Keratinocyte (primary cell): Measurements from ENCODE around the gene CCT2. TPM values are rescaled to one million over a fixed set of nuclear protein-coding genes. Genes with fewer than 3 reads are reported as not detected.

Experiments used
- DNase-seq: peaks from one replicate; pipeline ENCODE4 v3.0.0-alpha.2; 2011; ENCODE audit warnings: low read depth, missing footprints, low spot score
- FAIRE-seq: peaks from 2 replicates; lab custom pipeline; 2011; peaks lifted over from hg19 to GRCh38; lab: Jason Lieb, UNC
- H2AFZ ChIP-seq: 2 replicates; pipeline ENCODE4 v1.6.0; 2012; ENCODE audit warnings: low read length, control low read depth, inconsistent platforms; ENCODE audit not compliant: control insufficient read depth
- H3K27ac ChIP-seq: 2 replicates; pipeline ENCODE4 v1.5.1; 2011; ENCODE audit warnings: low read length; ENCODE audit not compliant: control insufficient read depth, insufficient read depth
- H3K27me3 ChIP-seq: 3 replicates; pipeline ENCODE4 v1.6.0; 2011; ENCODE audit warnings: low read length; ENCODE audit not compliant: control insufficient read depth, insufficient read depth; ENCODE audit errors: extremely low read depth
- H3K36me3 ChIP-seq, 2 experiments: 2 replicates in 1 of 2; 3 replicates in 1 of 2; pipeline ENCODE4 v1.5.1; 2011; ENCODE audit warnings: low read length in 2 of 2, mild to moderate bottlenecking in 1 of 2; ENCODE audit not compliant: control insufficient read depth in 2 of 2, insufficient read depth in 2 of 2; ENCODE audit errors: extremely low read depth in 1 of 2
- H3K4me1 ChIP-seq: 3 replicates; pipeline ENCODE4 v1.5.1; 2011; ENCODE audit warnings: low read length; ENCODE audit not compliant: control insufficient read depth, insufficient read depth; ENCODE audit errors: extremely low read depth
- H3K4me2 ChIP-seq: 3 replicates; pipeline ENCODE4 v1.6.0; 2011; ENCODE audit warnings: low read depth, low read length; ENCODE audit not compliant: control insufficient read depth, insufficient read depth; ENCODE audit errors: extremely low read depth
- H3K4me3 ChIP-seq, 3 experiments: fragments of 200-600 bp in 1 of 3; sonication (generic) in 1 of 3; 2 replicates in 2 of 3; 3 replicates in 1 of 3; pipeline ENCODE4 v1.5.1; 2011 to 2016; ENCODE audit warnings: low read length in 3 of 3, mild to moderate bottlenecking in 3 of 3, control low read depth in 2 of 3, inconsistent platforms in 1 of 3, low read depth in 1 of 3, mixed read lengths in 1 of 3, mixed run types in 1 of 3, moderate library complexity in 1 of 3; ENCODE audit not compliant: control insufficient read depth in 2 of 3, insufficient read depth in 2 of 3; ENCODE audit errors: extremely low read depth in 1 of 3
- H3K79me2 ChIP-seq: 2 replicates; pipeline ENCODE4 v1.6.0; 2012; ENCODE audit warnings: low read length; ENCODE audit not compliant: control insufficient read depth, insufficient read depth
- H3K9ac ChIP-seq: 3 replicates; pipeline ENCODE4 v1.6.0; 2011; ENCODE audit warnings: low read length; ENCODE audit not compliant: control insufficient read depth, insufficient read depth; ENCODE audit errors: extremely low read depth
- H3K9me1 ChIP-seq: 3 replicates; pipeline ENCODE4 v1.6.0; 2011; ENCODE audit warnings: low read length; ENCODE audit not compliant: control insufficient read depth, insufficient read depth; ENCODE audit errors: extremely low read depth
- H3K9me3 ChIP-seq: 2 replicates; pipeline ENCODE4 v1.5.1; 2012; ENCODE audit warnings: low read depth, low read length; ENCODE audit not compliant: control insufficient read depth
- H4K20me1 ChIP-seq: 3 replicates; pipeline ENCODE4 v1.6.0; 2011; ENCODE audit warnings: low read length; ENCODE audit not compliant: control insufficient read depth, insufficient read depth; ENCODE audit errors: extremely low read depth
- CTCF ChIP-seq, 3 experiments: IDR thresholded peaks in 1 of 3; conservative IDR thresholded peaks in 1 of 3; optimal IDR thresholded peaks in 1 of 3; 2 replicates in 2 of 3; 3 replicates in 1 of 3; pipeline versions ENCODE3 to v1.5.1; 2011; ENCODE audit warnings: low read length in 3 of 3, mild to moderate bottlenecking in 3 of 3, moderate library complexity in 2 of 3, control low read depth in 1 of 3, inconsistent platforms in 1 of 3; ENCODE audit not compliant: insufficient read depth in 2 of 3; ENCODE audit errors: extremely low read depth in 1 of 3
- EZH2 ChIP-seq: IDR thresholded peaks from one replicate; pipeline ENCODE4 v1.6.1; 2012; ENCODE audit warnings: inconsistent platforms, mild to moderate bottlenecking, low read length, moderate library complexity
- dilution Hi-C: fragments of 300-500 bp; cut with MboI; formaldehyde crosslinking; loops from one replicate; pipeline ENCODE4 v1.7.0; 2020; ENCODE audit warnings: low sequenced_read_pairs; ENCODE audit not compliant: extremely low pct_ligation_motif_present
- polyA plus RNA-seq, 5 experiments: library from polyadenylated mRNA; depleted of rRNA in 3 of 5; stranded (reverse) in 3 of 5; stranded (forward) in 1 of 5; unstranded in 1 of 5; fragments of >200 nt; gene quantifications; 1 replicate in 1 of 5; 2 replicates in 3 of 5; 3 replicates in 1 of 5; pipeline versions ENCODE4 v1.2.1 to v1.2.3, GENCODE V29; 2011 to 2012; ENCODE audit warnings: missing spikeins in 2 of 5, low read depth in 1 of 5, low replicate concordance in 1 of 5

CCT2 gene
- polyA plus RNA-seq, 1 donor (not counting 4 experiments of a cell fraction or from before 2014, with no cell fraction given): 365 TPM

GRCh38 chr12:69578283-69578682 is 7.0 kb upstream of the CCT2 start:
- H3K9me1 ChIP-seq: no peaks in the 10 kb centered on the region
- peaks cover 12 to 16% of the 10 kb centered on the region in 2 experiments for H3K36me3 ChIP-seq
- H3K9ac ChIP-seq: no peak overlapping the region
- H3K9me3 ChIP-seq: no peaks in the 10 kb centered on the region
- dilution Hi-C loops: no loop called here
- no peak overlapping the region for H3K4me3 ChIP-seq
- H4K20me1 ChIP-seq: no peaks in the 10 kb centered on the region
- DNase-seq (no peak), FAIRE-seq (no peak)
- no peak overlapping the region for H3K27ac ChIP-seq
- H3K4me2 ChIP-seq: no peak overlapping the region
- H3K79me2 ChIP-seq: no peaks in the 10 kb centered on the region
- no peak for TF ChIP-seq EZH2
- TF ChIP-seq CTCF (optimal IDR thresholded peaks at IDR 0.05 in 1 of 3, IDR thresholded peaks at IDR 0.05 in 1 of 3, conservative IDR thresholded peaks at IDR 0.05 in 1 of 3; ENCODE audit: extremely low read depth in 1 of 3, insufficient read depth in 2 of 3, low read length in 3 of 3): no peak
- no peaks in the 10 kb centered on the region for H3K27me3 ChIP-seq
- H2AFZ ChIP-seq: no peak overlapping the region
- H3K4me1 ChIP-seq: peaks cover 5% of the 10 kb centered on the region

GRCh38 chr12:69579029-69579428 is 6.2 kb upstream of the CCT2 start:
- H3K4me1 ChIP-seq: peaks cover 5% of the 10 kb centered on the region
- H3K27me3 ChIP-seq: no peaks in the 10 kb centered on the region
- no peaks in the 10 kb centered on the region for H3K79me2 ChIP-seq
- H4K20me1 ChIP-seq: no peaks in the 10 kb centered on the region
- H3K4me2 ChIP-seq: no peak overlapping the region
- no peak for DNase-seq
- no peak overlapping the region for H2AFZ ChIP-seq
- dilution Hi-C loops: no loop called here
- H3K27ac ChIP-seq: no peak overlapping the region
- H3K9me1 ChIP-seq: no peaks in the 10 kb centered on the region
- TF ChIP-seq EZH2: no peak
- TF ChIP-seq CTCF (optimal IDR thresholded peaks at IDR 0.05 in 1 of 3, IDR thresholded peaks at IDR 0.05 in 1 of 3, conservative IDR thresholded peaks at IDR 0.05 in 1 of 3; ENCODE audit: extremely low read depth in 1 of 3, insufficient read depth in 2 of 3, low read length in 3 of 3): no peak
- no peak for FAIRE-seq
- H3K36me3 ChIP-seq: peaks cover 10 to 16% of the 10 kb centered on the region in 2 experiments
- no peak overlapping the region for H3K4me3 ChIP-seq
- no peaks in the 10 kb centered on the region for H3K9me3 ChIP-seq
- H3K9ac ChIP-seq: no peak overlapping the region
